GM18907 (cell line): ENCODE data around the gene FYN.
A peak's percentile ranks its signal among the peaks of the same experiment; 100 is the strongest.

Experiments used
- ATAC-seq: cut with Tn5 transposase; IDR thresholded peaks from one replicate; pipeline ENCODE4 v1.9.1; 2021; ENCODE audit warnings: mild to moderate bottlenecking, moderate library complexity; ENCODE audit not compliant: unreplicated experiment

Gene FYN

GRCh38 chr6:111713236-111713635 lies 160.0 kb downstream of the FYN start:
- ATAC-seq: no peak

- ATAC-seq: no peak
Observed at GRCh38 chr6:111711984-111712752, 161.1 kb downstream of the FYN start.

DNA sequence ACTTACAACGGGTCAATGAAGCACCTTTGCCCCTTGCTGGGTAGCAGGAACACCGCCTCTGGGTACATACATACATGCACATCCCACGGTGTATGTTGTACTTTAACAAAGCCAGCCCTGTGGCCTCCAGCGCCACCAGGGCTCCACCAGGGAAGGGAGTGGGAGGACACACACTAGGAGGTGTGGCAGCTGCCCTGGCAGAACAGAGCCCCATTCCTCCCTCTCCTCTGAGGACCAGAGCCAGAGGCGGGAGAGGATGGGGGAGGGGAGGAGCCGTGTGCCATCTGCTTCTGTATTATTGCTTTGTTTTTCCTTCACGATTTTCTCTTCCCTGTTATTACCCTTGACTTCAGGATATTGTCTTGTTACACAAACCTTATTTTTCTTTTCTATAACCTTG lies 161.8 kb downstream of the FYN start:
- no peak for ATAC-seq

GRCh38 chr6:111710911-111711310 lies 162.3 kb downstream of the FYN start:
- ATAC-seq: no peak

GRCh38 chr6:111710439-111710838 lies 162.8 kb downstream of the FYN start:
- ATAC-seq: no peak

DNA sequence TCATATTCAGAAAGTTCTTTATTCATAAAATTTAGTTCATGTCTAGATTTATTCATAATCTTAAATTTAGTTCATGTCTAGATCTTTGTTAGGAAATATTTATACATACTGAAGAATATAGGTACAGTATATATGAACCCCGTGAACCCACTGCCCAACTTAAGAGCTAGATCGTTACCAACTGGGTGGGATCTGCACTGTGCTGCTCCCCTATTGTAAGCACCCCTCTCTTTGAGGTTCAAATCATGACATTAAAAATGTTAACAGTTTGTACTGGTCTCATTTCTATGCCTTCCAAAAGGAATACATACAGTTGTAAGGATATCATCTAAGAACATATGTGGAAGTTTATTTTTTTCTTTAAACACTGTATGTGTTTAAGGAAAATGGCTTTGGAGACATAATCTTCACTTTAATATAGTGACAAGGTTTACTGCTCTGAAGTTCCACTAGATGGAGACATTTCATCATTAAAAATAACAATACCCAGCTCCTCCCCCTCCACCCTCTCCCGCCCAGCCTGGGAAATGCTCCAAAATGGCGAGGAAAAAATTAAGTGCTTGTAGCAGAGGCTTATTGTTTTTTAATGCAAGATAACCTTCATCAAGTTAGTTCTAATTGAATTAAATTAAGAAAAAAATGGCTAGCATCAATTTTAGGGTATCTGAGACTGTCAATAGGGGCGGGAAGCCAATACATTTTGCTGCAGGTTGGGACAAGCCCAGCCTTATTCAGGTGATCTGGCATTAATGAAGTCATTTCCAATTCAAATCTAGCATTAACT lies 163.4 kb downstream of the FYN start:
- ATAC-seq: peak; percentile 94

DNA sequence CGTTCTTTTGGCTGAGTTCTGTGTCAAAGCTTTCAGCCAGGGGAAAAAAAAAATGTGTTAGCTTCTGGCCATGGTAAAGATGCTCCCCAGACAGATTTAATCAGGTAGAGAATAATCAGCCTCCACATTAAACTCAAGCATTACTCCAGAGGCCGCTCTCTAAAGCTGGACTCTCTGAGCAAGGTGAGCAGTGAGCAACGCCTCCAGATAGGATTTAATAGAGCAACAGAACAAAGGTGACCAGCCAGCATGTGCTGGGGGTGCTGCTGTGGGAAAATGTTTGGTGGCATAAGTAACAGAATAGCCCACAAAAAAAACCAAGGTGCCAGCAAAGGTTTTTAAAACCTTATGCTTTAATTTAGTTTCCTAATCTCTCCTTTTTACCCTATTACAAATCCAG lies 164.1 kb downstream of the FYN start:
- no peak for ATAC-seq

DNA sequence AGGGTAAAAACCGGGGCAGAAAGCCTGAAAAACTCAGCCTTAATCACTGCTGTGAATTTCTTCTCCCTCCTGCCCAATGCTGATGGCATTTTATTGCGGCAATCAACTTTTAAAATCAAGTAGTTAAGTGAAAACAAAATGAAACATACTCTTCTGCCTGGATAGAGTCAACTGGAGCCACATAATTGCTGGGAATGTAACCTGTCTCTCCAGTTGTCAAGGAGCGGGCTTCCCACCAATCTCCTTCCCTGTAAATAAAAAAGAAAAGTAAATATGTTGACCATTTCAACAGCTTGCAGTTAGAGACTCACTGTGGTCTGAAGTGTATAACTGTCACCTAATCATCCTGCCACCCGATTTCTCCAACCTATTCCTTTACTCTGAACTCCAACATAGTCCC lies 165.5 kb downstream of the FYN start:
- ATAC-seq: no peak

DNA sequence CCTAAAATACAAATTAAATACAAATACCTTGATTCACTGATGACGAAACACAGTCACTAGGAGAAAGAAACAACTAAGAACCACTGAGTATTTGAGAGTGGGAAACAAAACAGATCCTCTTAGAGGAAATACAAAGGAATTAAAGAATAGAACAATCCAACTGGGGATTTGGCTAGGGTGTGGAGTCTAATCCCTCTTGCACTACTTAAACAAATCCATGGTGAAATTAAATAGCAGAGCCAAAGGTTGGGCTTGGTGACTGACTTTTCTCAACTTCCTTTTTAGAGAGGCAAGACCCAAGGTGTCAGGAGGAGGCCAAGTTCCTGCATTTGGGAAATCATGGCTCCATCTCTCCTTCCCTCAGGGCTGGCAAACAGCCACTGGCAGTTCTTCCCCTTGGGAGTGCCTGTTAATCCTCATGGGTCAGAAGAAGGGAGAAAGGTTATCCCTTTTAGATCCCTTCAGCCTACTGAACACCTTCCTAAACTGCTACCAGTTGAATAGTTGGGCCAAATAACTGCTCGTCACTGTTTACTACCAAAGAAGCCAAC lies 166.3 kb downstream of the FYN start:
- no peak for ATAC-seq

DNA sequence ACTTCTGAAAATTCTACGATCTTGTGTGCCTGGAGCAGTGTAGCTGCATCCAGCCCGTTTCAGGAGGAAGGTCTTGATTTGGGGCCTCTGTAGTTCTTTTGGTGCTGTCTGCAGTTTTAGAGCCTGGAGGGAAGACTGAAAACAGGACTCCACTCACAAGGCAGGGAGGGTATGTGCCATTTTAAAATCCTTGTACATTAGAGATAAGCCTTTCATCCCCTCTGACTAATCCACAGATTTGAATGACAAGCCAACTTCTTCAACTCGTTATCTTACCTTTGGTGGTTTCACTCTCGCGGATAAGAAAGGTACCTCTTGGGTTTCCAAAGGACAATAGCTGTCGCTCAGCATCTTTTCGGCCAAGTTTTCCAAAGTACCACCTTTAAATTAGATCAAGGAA lies 169.5 kb downstream of the FYN start:
- ATAC-seq: no peak

- ATAC-seq: no peak
Observed at GRCh38 chr6:111702268-111702667, 171.0 kb downstream of the FYN start.

GRCh38 chr6:111701146-111701545 lies 172.1 kb downstream of the FYN start:
- ATAC-seq: no peak

- ATAC-seq: no peak
Observed at GRCh38 chr6:111700135-111700690, 173.0 kb downstream of the FYN start.

GRCh38 chr6:111699123-111699522 lies 174.1 kb downstream of the FYN start:
- no peak for ATAC-seq

- ATAC-seq: no peak
Observed at GRCh38 chr6:111696814-111697213, 176.4 kb downstream of the FYN start.

- ATAC-seq: no peak
Observed at GRCh38 chr6:111692327-111693164, 180.7 kb downstream of the FYN start.

GRCh38 chr6:111691345-111692225 lies 181.7 kb downstream of the FYN start:
- no peak for ATAC-seq

GRCh38 chr6:111689946-111690345 lies 183.3 kb downstream of the FYN start:
- no peak for ATAC-seq

GRCh38 chr6:111689419-111689818 lies 183.8 kb downstream of the FYN start:
- ATAC-seq: no peak

DNA sequence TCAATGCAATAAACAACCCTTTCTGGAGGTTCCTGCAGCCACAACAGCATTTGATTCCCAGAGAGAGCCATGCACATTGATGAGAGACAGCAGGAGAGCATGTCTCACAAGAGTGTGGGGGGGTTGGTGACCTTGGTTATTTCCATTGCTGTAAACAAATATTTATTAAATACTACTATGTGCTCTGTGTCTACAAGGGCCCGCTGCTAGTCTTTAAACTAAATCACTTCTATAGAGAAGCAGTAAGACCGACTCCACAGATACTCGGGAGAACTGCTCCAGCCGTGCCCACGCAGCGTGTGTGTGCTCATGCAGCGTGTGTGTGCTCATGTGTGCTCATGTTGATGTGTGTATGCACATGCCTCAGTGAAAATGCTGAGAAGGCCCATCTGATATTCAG lies 184.9 kb downstream of the FYN start:
- ATAC-seq: no peak
